Ovary (tissue), 9 donors: Measurements from ENCODE around the gene CXCL16. TPM values are rescaled to one million over a fixed set of nuclear protein-coding genes. Genes with fewer than 3 reads are reported as not detected.

Source experiments
- DNase-seq, 5 donors: peaks; one replicate each; pipeline ENCODE4 v3.0.0-alpha.2; 2019 to 2020
- H3K27ac ChIP-seq, 2 donors: fragments of 200-600 bp; one replicate each; pipeline versions ENCODE4 v1.5.1 to v1.8.0; 2019 to 2022
- H3K27me3 ChIP-seq: fragments of 200-600 bp; one replicate; pipeline ENCODE4 v1.8.0; 2022
- H3K36me3 ChIP-seq: fragments of 200-600 bp; sonication (generic); one replicate; pipeline ENCODE4 v1.5.1; 2019
- H3K4me1 ChIP-seq: one replicate; pipeline ENCODE4 v1.8.1; 2013; ENCODE audit warnings: mild to moderate bottlenecking, moderate library complexity; ENCODE audit not compliant: insufficient read depth
- H3K4me3 ChIP-seq: fragments of 200-600 bp; sonication (generic); one replicate; pipeline ENCODE4 v1.5.1; 2017
- H3K9me3 ChIP-seq, 2 donors: fragments of 200-600 bp in 1 of 2; sonication (generic) in 1 of 2; one replicate each; pipeline versions ENCODE4 v1.5.1 to v1.8.1; 2013 to 2019; ENCODE audit warnings: mild to moderate bottlenecking in 1 of 2, moderate library complexity in 1 of 2
- EP300 ChIP-seq: sonication (generic); formaldehyde crosslinking; IDR thresholded peaks from one replicate; pipeline ENCODE4 v1.6.1; 2017; ENCODE audit warnings: antibody characterized with exemption
- POLR2A ChIP-seq: fragments of 450-650 bp; IDR thresholded peaks from one replicate; pipeline ENCODE4 v1.6.1; 2017; ENCODE audit warnings: antibody characterized with exemption, mild to moderate bottlenecking, moderate library complexity
- WGBS, 3 donors: extraction: QIAGEN DNeasy Blood & Tissue Kit in 1 of 3; methylation state at CpG; one replicate each; pipeline versions ENCODE4 v1.1.5 to v1.1.7; 2013 to 2017; 5-methylcytosine and 5-hydroxymethylcytosine counted together
- intact Hi-C, 4 donors: fragments of 100-400 bp; cut with DNase I; formaldehyde crosslinking; loops; one replicate each; pipeline versions ENCODE4 v1.11.0 to v1.15.1; 2022 to 2023
- polyA plus RNA-seq, 2 donors: library from polyadenylated mRNA; stranded (reverse); fragments of 200-250 nt in 1 of 2; fragments of 350-450 nt in 1 of 2; fragmentation: Illumina TruSeq in 1 of 2; extraction: RNeasy Lipid Tissue Mini Kit (QIAGEN cat#74804) in 1 of 2; gene quantifications; one replicate each; pipeline ENCODE4 v1.2.3, GENCODE V29; 2013 to 2014
- total RNA-seq, 7 donors: library from RNA; depleted of rRNA in 2 of 7; stranded (reverse); fragments of >200 nt in 2 of 7; fragmentation: NEBNext Ultra II Directional in 3 of 7; extraction: Animal tissue kit (Norgen Biotek cat#: 25700) in 3 of 7; gene quantifications; one replicate each; pipeline versions ENCODE4 v1.1.0 to v1.2.4, GENCODE V29; 2016 to 2023
- TF ChIP-seq, protein P1 (sequence below), 3 donors: fragments of 450-650 bp in 2 of 3; fragments of 200-600 bp in 1 of 3; IDR thresholded peaks; one replicate each; pipeline versions ENCODE4 v1.5.1 to v1.8.0; 2016 to 2022; ENCODE audit warnings: antibody characterized with exemption in 3 of 3, mild to moderate bottlenecking in 1 of 3
- donor health status: DM: no; HTN: no; CAD: no; lungs with moderate emphysema.
- donor health status: DM: no; HTN: no; CAD: no.
- donor health status: Bipolar disorder and iron deficiency.
- donor health status: DM: yes; HTN: yes; CAD: no.
- donor health status: DM: no; HTN: no; CAD: no.
- donor health status: DM: yes; HTN: yes; CAD: no.

Gene CXCL16
- total and polyA plus RNA-seq, 9 donors = 5.8 to 41.6 (median 16.8) TPM

GRCh38 chr17:4741544-4741943 lies 1.8 kb upstream of the CXCL16 start:
- DNase-seq = no peak
- WGBS, 3 donors = 94 to 98% (median 95%) methylated on average over 8 of the region's 8 CpGs
- no peaks in the 10 kb centered on the region for H3K27me3 ChIP-seq
- no peak for TF ChIP-seq POLR2A
- no peak for TF ChIP-seq EP300
- TF ChIP-seq, protein P1, sequence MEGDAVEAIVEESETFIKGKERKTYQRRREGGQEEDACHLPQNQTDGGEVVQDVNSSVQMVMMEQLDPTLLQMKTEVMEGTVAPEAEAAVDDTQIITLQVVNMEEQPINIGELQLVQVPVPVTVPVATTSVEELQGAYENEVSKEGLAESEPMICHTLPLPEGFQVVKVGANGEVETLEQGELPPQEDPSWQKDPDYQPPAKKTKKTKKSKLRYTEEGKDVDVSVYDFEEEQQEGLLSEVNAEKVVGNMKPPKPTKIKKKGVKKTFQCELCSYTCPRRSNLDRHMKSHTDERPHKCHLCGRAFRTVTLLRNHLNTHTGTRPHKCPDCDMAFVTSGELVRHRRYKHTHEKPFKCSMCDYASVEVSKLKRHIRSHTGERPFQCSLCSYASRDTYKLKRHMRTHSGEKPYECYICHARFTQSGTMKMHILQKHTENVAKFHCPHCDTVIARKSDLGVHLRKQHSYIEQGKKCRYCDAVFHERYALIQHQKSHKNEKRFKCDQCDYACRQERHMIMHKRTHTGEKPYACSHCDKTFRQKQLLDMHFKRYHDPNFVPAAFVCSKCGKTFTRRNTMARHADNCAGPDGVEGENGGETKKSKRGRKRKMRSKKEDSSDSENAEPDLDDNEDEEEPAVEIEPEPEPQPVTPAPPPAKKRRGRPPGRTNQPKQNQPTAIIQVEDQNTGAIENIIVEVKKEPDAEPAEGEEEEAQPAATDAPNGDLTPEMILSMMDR (IDR thresholded peaks at IDR 0.05) = no peak
- no peaks in the 10 kb centered on the region for H3K36me3 ChIP-seq
- no peak overlapping the region for H3K4me3 ChIP-seq
- peaks cover 5% of the 10 kb centered on the region for H3K4me1 ChIP-seq
- H3K27ac ChIP-seq = no peak overlapping the region
- no peaks in the 10 kb centered on the region for H3K9me3 ChIP-seq
- intact Hi-C loops = no loop called here

- TF ChIP-seq, protein P1 (IDR thresholded peaks at IDR 0.05) = no peak
- TF ChIP-seq POLR2A (no peak), EP300 (no peak)
- Histone ChIP-seq H3K4me1 (peaks cover 5% of the 10 kb centered on the region), H3K4me3 (no peak overlapping the region), H3K27ac (no peak overlapping the region), H3K27me3 (no peaks in the 10 kb centered on the region), H3K9me3 (no peaks in the 10 kb centered on the region), H3K36me3 (no peaks in the 10 kb centered on the region)
- DNase-seq = no peak
- WGBS, 3 donors = 93 to 95% (median 95%) methylated on average over 8 of the region's 8 CpGs
- intact Hi-C loops = no loop called here
Observed at GRCh38 chr17:4740584-4740983, 856 bp upstream of the CXCL16 start.

DNA sequence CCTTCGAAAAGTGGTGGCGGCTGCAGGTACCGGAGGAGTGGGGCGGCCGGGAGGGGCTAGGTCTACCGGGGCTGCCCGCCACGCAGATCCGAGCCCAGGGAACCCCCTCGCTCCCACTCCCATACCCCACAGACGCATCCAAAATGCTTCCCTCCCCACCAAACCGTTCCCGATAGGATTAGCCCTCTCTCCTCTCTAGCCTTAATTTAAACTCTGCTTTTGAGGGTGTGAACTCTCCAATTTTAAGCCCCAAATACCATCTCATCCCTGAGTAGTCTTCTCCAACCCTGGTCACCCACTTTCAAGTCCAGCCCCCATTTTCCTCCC lies 260 bp upstream of the CXCL16 start:
- DNase-seq = no peak
- peak overlapping the region; percentile 51 for H3K4me3 ChIP-seq
- peaks cover 5% of the 10 kb centered on the region for H3K4me1 ChIP-seq
- WGBS, 3 donors = 2 to 7% (median 5%) methylated on average over 13 of the region's 13 CpGs
- H3K27me3 ChIP-seq = no peaks in the 10 kb centered on the region
- peak overlapping the region in 1 of 2 donors; percentile 46 for H3K27ac ChIP-seq
- no peaks in the 10 kb centered on the region for H3K9me3 ChIP-seq
- intact Hi-C loops = no loop called here
- H3K36me3 ChIP-seq = no peaks in the 10 kb centered on the region
- TF ChIP-seq, protein P1 (IDR thresholded peaks at IDR 0.05) = no peak
- TF ChIP-seq POLR2A (no peak), EP300 (no peak)

- intact Hi-C loops = loop anchor here in 1 of 4 donors (10.0 kb wide), 1 partner anchor 46 kb away; the partner anchor contains the start of genes GLTPD2 and VMO1
- Histone ChIP-seq H3K4me1 (peaks cover 5% of the 10 kb centered on the region), H3K36me3 (no peaks in the 10 kb centered on the region), H3K4me3 (peak overlapping the region; percentile 51), H3K9me3 (no peaks in the 10 kb centered on the region), H3K27ac (no peak overlapping the region), H3K27me3 (no peaks in the 10 kb centered on the region)
- TF ChIP-seq, protein P1 (IDR thresholded peaks at IDR 0.05) = no peak
- TF ChIP-seq POLR2A (no peak), EP300 (no peak)
- WGBS, 3 donors = 30 to 33% (median 31%) methylated on average over 41 of the region's 41 CpGs
- DNase-seq = no peak
Observed at GRCh38 chr17:4738136-4739121, 1.3 kb downstream of the CXCL16 start.
